HEK293T (cell line): ENCODE results near the gene PLPP7.
"Not testable (repeated sequence)": the region's sequence is repeated elsewhere in the genome, so short reads cannot be mapped to it uniquely, and the experiment has no call there.

Experiments used
- FOXA1 ChIP-seq: fragments of 450-650 bp; IDR thresholded peaks from 2 replicates; pipeline ENCODE4 v1.6.1; 2016; ENCODE audit warnings: mild to moderate bottlenecking
- LEF1 ChIP-seq: fragments of 450-650 bp; IDR thresholded peaks from 2 replicates; pipeline ENCODE4 v1.6.1; 2017; ENCODE audit warnings: mild to moderate bottlenecking, borderline replicate concordance
- TARDBP ChIP-seq: fragments of 450-650 bp; IDR thresholded peaks from 2 replicates; pipeline ENCODE4 v1.6.1; 2016

GRCh38 chr9:131331996-131332395 is 42.5 kb downstream of the PLPP7 start:
- not testable (repeated sequence) for TF ChIP-seq TARDBP, FOXA1, LEF1
